HG03135 (cell line): ENCODE results near the gene NKAIN2.
"Not testable (repeated sequence)": the region's sequence is repeated elsewhere in the genome, so short reads cannot be mapped to it uniquely, and the experiment has no call there.

Experiments used
- ATAC-seq: cut with Tn5 transposase; IDR thresholded peaks from one replicate; pipeline ENCODE4 v1.9.1; 2021; ENCODE audit warnings: mild to moderate bottlenecking, moderate library complexity; ENCODE audit not compliant: unreplicated experiment

Gene NKAIN2

GRCh38 chr6:124167249-124167648, 363.6 kb downstream of the NKAIN2 start:
- not testable (repeated sequence) for ATAC-seq

DNA sequence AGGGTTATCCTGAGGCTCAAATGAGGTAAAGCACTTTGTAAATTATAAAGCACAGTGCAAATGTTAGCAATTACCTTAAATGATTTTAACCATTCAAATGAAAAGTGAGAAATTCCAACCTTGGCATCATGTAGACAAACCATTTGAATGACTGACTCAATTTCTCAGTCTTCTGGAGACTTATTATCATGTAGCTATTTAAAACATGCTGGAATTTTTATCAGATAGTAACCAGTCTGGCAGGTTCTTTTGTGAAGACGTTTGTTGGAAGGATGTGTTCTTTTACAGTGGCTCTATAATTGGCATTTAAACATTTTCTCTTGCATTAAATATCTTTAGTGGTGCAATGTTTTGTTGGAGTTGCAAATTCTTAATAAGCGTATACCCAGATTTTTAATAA, 386.6 kb downstream of the NKAIN2 start:
- ATAC-seq = no peak

GRCh38 chr6:124193132-124193531, 389.5 kb downstream of the NKAIN2 start:
- no peak for ATAC-seq

DNA sequence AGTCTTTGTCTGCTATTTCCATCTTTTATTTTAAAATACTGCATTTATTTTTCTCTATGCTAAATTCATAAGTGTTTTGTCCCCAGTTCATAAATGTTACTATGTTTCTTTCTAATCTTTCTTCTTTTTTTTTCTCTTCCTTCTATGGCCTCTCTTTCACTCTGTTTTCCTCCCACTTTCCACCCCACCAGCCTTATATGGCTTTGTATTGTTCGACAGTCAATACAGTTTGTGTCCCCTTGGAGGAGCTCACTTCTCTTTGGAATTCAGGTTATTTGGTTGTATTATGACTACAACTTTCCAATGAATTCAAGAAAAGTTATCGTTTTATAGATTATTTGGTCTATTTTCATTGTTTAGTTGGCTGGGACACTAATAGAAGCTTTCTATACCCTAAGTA, 393.5 kb downstream of the NKAIN2 start:
- ATAC-seq = no peak

DNA sequence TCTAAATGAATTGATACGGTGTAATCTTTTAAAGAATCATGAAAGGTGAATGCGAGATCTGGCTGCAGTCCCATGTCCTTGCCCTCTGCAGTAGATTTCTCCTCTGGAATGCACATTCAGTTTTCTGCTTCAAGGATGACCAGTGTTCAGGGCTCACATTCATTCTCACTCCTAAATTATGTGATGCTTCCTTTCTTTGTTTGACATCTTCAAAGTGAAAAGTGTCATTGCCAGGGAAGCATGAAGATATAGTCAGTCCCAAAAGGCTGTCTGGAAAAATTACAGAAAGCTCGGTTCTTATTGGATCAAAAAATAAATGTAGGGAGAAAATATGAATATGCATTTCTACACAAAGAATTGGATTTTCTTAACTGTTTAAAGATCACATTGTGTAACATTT, 395.6 kb downstream of the NKAIN2 start:
- ATAC-seq = no peak

DNA sequence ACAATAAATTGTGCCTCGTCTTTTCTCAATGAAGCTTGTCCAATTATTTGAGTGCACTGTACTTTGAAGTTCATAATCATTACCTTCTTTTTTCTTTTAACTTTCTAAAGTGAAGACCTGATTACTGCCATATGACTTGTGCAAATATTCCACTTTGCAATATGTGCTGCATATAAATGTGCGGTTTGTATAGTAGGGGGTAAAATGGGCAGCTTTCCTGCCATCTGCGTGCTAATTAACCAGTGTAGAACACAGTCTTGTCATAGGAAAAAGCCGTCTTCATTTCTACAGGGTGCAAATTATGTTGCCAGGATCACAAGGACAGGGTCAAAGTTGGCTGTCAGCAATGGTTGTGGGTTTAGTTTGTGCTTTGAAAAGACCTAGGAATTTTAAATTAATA, 397.0 kb downstream of the NKAIN2 start:
- ATAC-seq = no peak

- no peak for ATAC-seq
These were observed 399.6 kb downstream of the NKAIN2 start for GRCh38 chr6:124203101-124203811.

- ATAC-seq = no peak
These were observed 400.1 kb downstream of the NKAIN2 start for GRCh38 chr6:124203812-124204167.

DNA sequence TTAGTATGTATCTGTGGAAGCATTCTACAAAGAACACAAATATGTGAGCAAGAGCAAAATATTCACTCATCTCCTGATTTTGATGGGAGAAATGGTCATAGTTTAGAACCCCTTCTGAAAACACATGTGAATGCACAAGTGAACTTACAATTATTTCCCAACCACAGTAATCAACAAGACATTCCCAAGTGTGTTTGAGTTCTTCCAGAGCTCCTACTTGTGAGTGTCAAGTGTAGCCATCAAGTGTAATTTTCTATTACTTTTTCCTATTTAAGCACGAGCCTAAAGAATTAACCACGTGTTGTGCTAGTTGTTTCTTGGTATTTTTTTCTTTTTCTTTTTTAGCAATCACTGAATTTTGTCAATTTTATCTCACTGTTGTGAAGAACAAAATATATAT, 402.3 kb downstream of the NKAIN2 start:
- no peak for ATAC-seq

- no peak for ATAC-seq
These were observed 420.1 kb downstream of the NKAIN2 start for GRCh38 chr6:124223611-124224345.

DNA sequence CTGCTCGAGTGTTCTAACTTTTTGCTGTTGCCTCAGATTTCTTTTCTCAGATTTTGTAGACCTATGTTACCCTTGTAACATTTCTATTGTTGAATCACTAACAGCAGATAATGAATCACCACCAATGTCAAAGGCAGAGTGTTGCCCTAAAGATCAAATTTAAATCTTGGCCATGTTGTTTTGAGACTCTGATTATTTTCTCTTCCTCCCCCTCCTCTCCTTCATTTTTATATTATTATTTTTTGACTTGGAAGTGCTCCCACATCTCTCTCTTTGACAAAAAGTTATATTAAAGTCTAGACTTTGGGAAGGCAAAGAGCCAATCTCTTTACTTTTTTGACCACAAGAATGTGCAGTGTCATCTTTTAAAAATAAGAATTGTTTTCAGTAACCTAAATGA, 422.7 kb downstream of the NKAIN2 start:
- no peak for ATAC-seq

GRCh38 chr6:124233221-124233620, 429.6 kb downstream of the NKAIN2 start:
- no peak for ATAC-seq

DNA sequence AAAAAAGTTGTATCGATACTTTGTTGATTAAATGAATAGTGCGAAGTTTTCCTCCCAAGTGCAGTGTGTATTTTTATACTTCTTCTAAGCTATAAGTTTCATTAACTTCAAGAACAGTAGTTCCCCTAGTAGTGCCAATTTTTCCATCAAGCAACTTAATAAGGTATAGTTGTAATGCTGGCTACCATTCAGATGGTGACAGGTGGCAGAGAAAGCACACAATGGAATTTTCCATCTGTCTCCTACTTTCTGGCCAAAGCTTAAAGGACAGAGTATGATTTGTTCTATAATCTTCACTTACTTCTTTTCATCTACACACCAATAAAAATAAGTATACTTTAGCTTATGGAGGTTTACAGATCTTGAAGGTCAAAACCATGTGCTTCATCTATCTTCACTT, 431.1 kb downstream of the NKAIN2 start:
- no peak for ATAC-seq

- ATAC-seq = no peak
These were observed 434.2 kb downstream of the NKAIN2 start for GRCh38 chr6:124237911-124238310.

GRCh38 chr6:124238408-124238807, 434.7 kb downstream of the NKAIN2 start:
- not testable (repeated sequence) for ATAC-seq

GRCh38 chr6:124254941-124255685, 451.4 kb downstream of the NKAIN2 start:
- no peak for ATAC-seq

DNA sequence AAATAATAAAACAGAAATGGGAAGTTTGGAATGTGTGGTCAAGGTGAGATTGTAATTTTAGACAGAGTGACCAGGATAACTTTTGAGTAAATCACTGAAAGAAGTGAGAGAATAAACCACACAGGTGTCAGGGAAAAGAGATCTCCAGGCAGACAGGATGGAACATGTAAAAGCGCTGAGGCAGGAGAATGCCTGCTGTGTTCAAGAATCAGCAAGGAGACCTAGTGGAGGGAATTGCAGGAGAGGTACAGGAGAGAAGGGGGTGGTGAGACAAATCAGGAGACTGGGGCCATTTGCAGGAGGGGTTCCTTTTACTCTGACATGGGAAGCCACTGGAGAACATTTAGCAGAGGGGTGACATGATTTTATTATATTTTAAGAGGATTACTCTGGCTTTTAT, 456.7 kb downstream of the NKAIN2 start:
- ATAC-seq = no peak

DNA sequence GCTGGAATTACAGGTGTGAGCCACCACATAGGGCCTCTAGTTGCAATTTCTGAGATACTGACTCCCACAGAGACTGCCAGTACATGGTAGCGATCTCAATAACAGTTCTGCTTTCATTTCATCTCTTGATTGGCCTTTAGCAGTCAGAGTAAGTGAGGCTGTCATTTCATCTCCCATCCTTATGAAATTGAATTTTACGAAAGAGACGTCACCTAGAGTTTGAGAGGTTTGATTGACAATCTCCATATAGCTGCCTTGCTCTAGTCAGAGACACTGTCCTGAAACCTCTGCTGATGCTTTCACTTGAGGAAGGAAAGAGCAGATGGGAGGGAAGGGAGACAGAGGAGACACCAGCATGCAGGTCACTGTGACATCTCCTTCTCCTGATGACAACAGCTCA, 466.1 kb downstream of the NKAIN2 start:
- ATAC-seq = no peak

GRCh38 chr6:124273701-124274100, 470.0 kb downstream of the NKAIN2 start:
- no peak for ATAC-seq

DNA sequence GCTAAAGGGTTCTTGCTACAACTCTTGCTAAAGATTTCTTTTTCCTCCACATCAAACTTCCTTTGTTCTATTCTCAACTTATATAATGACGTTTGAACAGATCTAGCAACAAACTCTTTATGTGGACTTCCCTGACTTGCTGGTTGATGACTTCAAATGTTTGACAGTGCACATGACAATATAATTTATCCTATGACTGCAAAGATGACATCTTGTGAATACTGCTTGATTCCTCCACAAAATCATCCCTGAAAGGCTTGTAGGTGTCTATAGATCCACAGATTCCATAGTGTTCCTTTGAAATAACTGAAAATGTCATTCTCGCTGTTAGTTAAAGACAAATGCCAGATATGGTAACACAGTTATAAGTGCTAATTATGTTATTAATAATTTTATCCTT, 478.9 kb downstream of the NKAIN2 start:
- ATAC-seq = no peak

- no peak for ATAC-seq
These were observed 479.8 kb downstream of the NKAIN2 start for GRCh38 chr6:124283486-124283885.

- ATAC-seq = no peak
These were observed 481.5 kb downstream of the NKAIN2 start for GRCh38 chr6:124285146-124285545.
